Ishikawa (cell line): Measurements from ENCODE around the gene NPAS3.
A peak's percentile ranks its signal among the peaks of the same experiment; 100 is the strongest.

ENCODE experiments used
- CEBPB ChIP-seq: IDR thresholded peaks from 2 replicates; pipeline ENCODE4 v1.6.1; 2012
- CREB1 ChIP-seq: IDR thresholded peaks from 2 replicates; pipeline ENCODE4 v1.6.1; 2012; ENCODE audit warnings: low read depth
- EGR1 ChIP-seq: IDR thresholded peaks from 2 replicates; pipeline ENCODE4 v1.6.1; 2012
- EP300 ChIP-seq: IDR thresholded peaks from 2 replicates; pipeline ENCODE4 v1.6.1; 2012; ENCODE audit warnings: borderline replicate concordance
- FOXM1 ChIP-seq: IDR thresholded peaks from 2 replicates; pipeline ENCODE4 v1.6.1; 2012; ENCODE audit warnings: low read depth, borderline replicate concordance
- MAX ChIP-seq: IDR thresholded peaks from 2 replicates; pipeline ENCODE4 v1.6.1; 2012
- NFIC ChIP-seq: IDR thresholded peaks from 2 replicates; pipeline ENCODE4 v1.6.1; 2012
- RAD21 ChIP-seq: IDR thresholded peaks from 2 replicates; pipeline ENCODE4 v1.6.1; 2012; ENCODE audit warnings: low read depth
- REST ChIP-seq: IDR thresholded peaks from 2 replicates; pipeline ENCODE4 v1.6.1; 2012; ENCODE audit warnings: low read depth, mild to moderate bottlenecking
- TAF1 ChIP-seq: IDR thresholded peaks from 2 replicates; pipeline ENCODE4 v1.6.1; 2012; ENCODE audit warnings: low read depth, mild to moderate bottlenecking
- TCF12 ChIP-seq: IDR thresholded peaks from 2 replicates; pipeline ENCODE4 v1.6.1; 2012; ENCODE audit warnings: low read depth
- TEAD4 ChIP-seq: IDR thresholded peaks from 2 replicates; pipeline ENCODE4 v1.6.1; 2012
- USF1 ChIP-seq: IDR thresholded peaks from 2 replicates; pipeline ENCODE4 v1.6.1; 2012
- YY1 ChIP-seq: IDR thresholded peaks from 2 replicates; pipeline ENCODE4 v1.6.1; 2012; ENCODE audit warnings: low read depth
- ZBTB7A ChIP-seq: IDR thresholded peaks from 2 replicates; pipeline ENCODE4 v1.6.1; 2012; ENCODE audit warnings: low read depth

NPAS3 gene

GRCh38 chr14:33356181-33356580 lies 417.5 kb downstream of the NPAS3 start:
- TF ChIP-seq TCF12: no peak
- TF ChIP-seq RAD21: no peak
- TF ChIP-seq CEBPB: no peak
- TF ChIP-seq TEAD4: no peak
- TF ChIP-seq MAX: no peak
- no peak for TF ChIP-seq YY1
- TF ChIP-seq ZBTB7A: no peak
- TF ChIP-seq EP300: no peak
- no peak for TF ChIP-seq USF1
- no peak for TF ChIP-seq NFIC
- TF ChIP-seq CREB1: no peak
- TF ChIP-seq FOXM1: no peak

GRCh38 chr14:33357225-33358010 lies 418.7 kb downstream of the NPAS3 start:
- TF ChIP-seq EGR1: no peak
- 0 out of 2 replicates have a peak, but pooled peaks have one; percentile 18 for TF ChIP-seq NFIC

- no peak for TF ChIP-seq RAD21
- TF ChIP-seq REST: no peak
- no peak for TF ChIP-seq CREB1
- no peak for TF ChIP-seq YY1
- no peak for TF ChIP-seq TAF1
- TF ChIP-seq FOXM1: no peak
- no peak for TF ChIP-seq USF1
- TF ChIP-seq MAX: no peak
- no peak for TF ChIP-seq ZBTB7A
- TF ChIP-seq EGR1: no peak
- no peak for TF ChIP-seq EP300
- TF ChIP-seq CEBPB: no peak
- no peak for TF ChIP-seq TCF12
These were observed 420.7 kb downstream of the NPAS3 start for GRCh38 chr14:33359288-33359881.

- TF ChIP-seq YY1 (no peak), EP300 (no peak), RAD21 (no peak), ZBTB7A (no peak), CEBPB (no peak), EGR1 (no peak), NFIC (no peak), FOXM1 (no peak), TAF1 (no peak), USF1 (no peak), TEAD4 (no peak), TCF12 (no peak), CREB1 (no peak), REST (no peak)
These were observed 424.3 kb downstream of the NPAS3 start for GRCh38 chr14:33362934-33363333.

- TF ChIP-seq CREB1 (no peak), TCF12 (no peak), TEAD4 (no peak), CEBPB (no peak), FOXM1 (no peak), REST (no peak), YY1 (no peak), RAD21 (no peak), EGR1 (no peak), ZBTB7A (no peak), EP300 (no peak), USF1 (no peak), TAF1 (no peak), MAX (no peak), NFIC (no peak)
These were observed 425.0 kb downstream of the NPAS3 start for GRCh38 chr14:33363682-33364081.
